ENCODE results near the gene STXBP3.

STXBP3 gene

GRCh38 chr1:108829498-108829916 is 83.0 kb downstream of the STXBP3 start:
- H3K4me2 ChIP-seq (ENCODE audit: low read length): no peak overlapping the region
- H3K79me2 ChIP-seq: no peaks in the 10 kb centered on the region
- H3K36me3 ChIP-seq (ENCODE audit: control insufficient read depth, insufficient read depth, low read length): no peaks in the 10 kb centered on the region
- no peak for TF ChIP-seq CTCF (IDR thresholded peaks at IDR 0.05)
- H3K4me1 ChIP-seq: peaks cover 16% of the 10 kb centered on the region
- no peaks in the 10 kb centered on the region for H3K9me3 ChIP-seq (ENCODE audit: control insufficient read depth, low read length)
- H3K9ac ChIP-seq: no peak overlapping the region
- H3K4me3 ChIP-seq (ENCODE audit: low read depth, low read length): no peak overlapping the region
- H3K27me3 ChIP-seq (ENCODE audit: control insufficient read depth, insufficient read depth, low read length): no peaks in the 10 kb centered on the region
- H3K27ac ChIP-seq: peak overlapping the region; percentile 12
- peak overlapping the region; percentile 81 for H2AFZ ChIP-seq

- H3K9me3 ChIP-seq (ENCODE audit: control insufficient read depth, low read length): no peaks in the 10 kb centered on the region
- no peaks in the 10 kb centered on the region for H3K79me2 ChIP-seq
- no peak overlapping the region for H3K4me2 ChIP-seq (ENCODE audit: low read length)
- peaks cover 16% of the 10 kb centered on the region for H3K4me1 ChIP-seq
- H3K27ac ChIP-seq: peak overlapping the region; percentile 69
- no peaks in the 10 kb centered on the region for H3K27me3 ChIP-seq (ENCODE audit: control insufficient read depth, insufficient read depth, low read length)
- H2AFZ ChIP-seq: peak overlapping the region; percentile 81
- H3K4me3 ChIP-seq (ENCODE audit: low read depth, low read length): no peak overlapping the region
- H3K36me3 ChIP-seq (ENCODE audit: control insufficient read depth, insufficient read depth, low read length): no peaks in the 10 kb centered on the region
- no peak overlapping the region for H3K9ac ChIP-seq
- TF ChIP-seq CTCF (IDR thresholded peaks at IDR 0.05): no peak
These were observed 83.9 kb downstream of the STXBP3 start for GRCh38 chr1:108830119-108831008.

GRCh38 chr1:108831225-108831624 is 84.8 kb downstream of the STXBP3 start:
- no peak for TF ChIP-seq CTCF (IDR thresholded peaks at IDR 0.05)
- Histone ChIP-seq H3K27ac (peak overlapping the region; percentile 69), H3K4me3 (ENCODE audit: low read depth, low read length) (no peak overlapping the region), H2AFZ (peak overlapping the region; percentile 81), H3K27me3 (ENCODE audit: control insufficient read depth, insufficient read depth, low read length) (no peaks in the 10 kb centered on the region), H3K36me3 (ENCODE audit: control insufficient read depth, insufficient read depth, low read length) (no peaks in the 10 kb centered on the region), H3K79me2 (no peaks in the 10 kb centered on the region), H3K4me1 (peaks cover 16% of the 10 kb centered on the region), H3K4me2 (ENCODE audit: low read length) (no peak overlapping the region), H3K9me3 (ENCODE audit: control insufficient read depth, low read length) (no peaks in the 10 kb centered on the region), H3K9ac (no peak overlapping the region)

GRCh38 chr1:108832929-108833328 is 86.5 kb downstream of the STXBP3 start:
- H3K36me3 ChIP-seq (ENCODE audit: control insufficient read depth, insufficient read depth, low read length): no peaks in the 10 kb centered on the region
- H3K4me1 ChIP-seq: peaks cover 16% of the 10 kb centered on the region
- no peak overlapping the region for H3K4me3 ChIP-seq (ENCODE audit: low read depth, low read length)
- H3K79me2 ChIP-seq: no peaks in the 10 kb centered on the region
- no peak overlapping the region for H3K27ac ChIP-seq
- H3K9me3 ChIP-seq (ENCODE audit: control insufficient read depth, low read length): no peaks in the 10 kb centered on the region
- no peak overlapping the region for H3K9ac ChIP-seq
- H3K4me2 ChIP-seq (ENCODE audit: low read length): no peak overlapping the region
- H2AFZ ChIP-seq: no peak overlapping the region
- no peak for TF ChIP-seq CTCF (IDR thresholded peaks at IDR 0.05)
- H3K27me3 ChIP-seq (ENCODE audit: control insufficient read depth, insufficient read depth, low read length): no peaks in the 10 kb centered on the region

- Histone ChIP-seq H3K4me2 (ENCODE audit: low read length) (no peak overlapping the region), H3K9me3 (ENCODE audit: control insufficient read depth, low read length) (no peaks in the 10 kb centered on the region), H3K27ac (no peak overlapping the region), H3K79me2 (no peaks in the 10 kb centered on the region), H3K4me3 (ENCODE audit: low read depth, low read length) (no peak overlapping the region), H3K27me3 (ENCODE audit: control insufficient read depth, insufficient read depth, low read length) (no peaks in the 10 kb centered on the region), H3K9ac (no peak overlapping the region), H2AFZ (no peak overlapping the region), H3K4me1 (peaks cover 6% of the 10 kb centered on the region), H3K36me3 (ENCODE audit: control insufficient read depth, insufficient read depth, low read length) (no peaks in the 10 kb centered on the region)
- no peak for TF ChIP-seq CTCF (IDR thresholded peaks at IDR 0.05)
These were observed 95.2 kb downstream of the STXBP3 start for GRCh38 chr1:108841703-108842102.
